Parathyroid adenoma (tissue), 2 donors: ENCODE results near the gene NHSL2.

ENCODE experiments used
- H2AFZ ChIP-seq: fragments of 300-600 bp; sonication (generic); one replicate; pipeline ENCODE4 v1.7.0; 2017; ENCODE audit warnings: antibody characterized with exemption, mild to moderate bottlenecking
- H3K27ac ChIP-seq: fragments of 300-600 bp; sonication (generic); one replicate; pipeline ENCODE4 v1.7.0; 2017
- H3K27me3 ChIP-seq: fragments of 300-600 bp; sonication (generic); one replicate; pipeline ENCODE4 v1.7.0; 2017; ENCODE audit warnings: low read length; ENCODE audit not compliant: control insufficient read depth, insufficient read depth
- H3K36me3 ChIP-seq: fragments of 300-600 bp; sonication (generic); one replicate; pipeline ENCODE4 v1.7.0; 2017; ENCODE audit warnings: low read length; ENCODE audit not compliant: control insufficient read depth, insufficient read depth
- H3K4me1 ChIP-seq: fragments of 300-600 bp; sonication (generic); one replicate; pipeline ENCODE4 v1.7.0; 2017; ENCODE audit warnings: control low read depth
- H3K4me2 ChIP-seq: fragments of 300-600 bp; sonication (generic); one replicate; pipeline ENCODE4 v1.7.0; 2017; ENCODE audit warnings: low read length
- H3K4me3 ChIP-seq: fragments of 300-600 bp; sonication (generic); one replicate; pipeline ENCODE4 v1.7.0; 2017; ENCODE audit warnings: low read depth, low read length
- H3K79me2 ChIP-seq: fragments of 300-600 bp; sonication (generic); one replicate; pipeline ENCODE4 v1.7.0; 2017; ENCODE audit warnings: control low read depth
- H3K9ac ChIP-seq: fragments of 300-600 bp; sonication (generic); one replicate; pipeline ENCODE4 v1.7.0; 2017; ENCODE audit warnings: mild to moderate bottlenecking
- H3K9me3 ChIP-seq: fragments of 300-600 bp; sonication (generic); one replicate; pipeline ENCODE4 v1.7.0; 2017; ENCODE audit warnings: low read length; ENCODE audit not compliant: control insufficient read depth
- CTCF ChIP-seq: fragments of 300-600 bp; sonication (generic); IDR thresholded peaks from one replicate; pipeline ENCODE4 v1.7.0; 2017; ENCODE audit warnings: antibody characterized with exemption, mild to moderate bottlenecking
- donor health status: primary hyperparathyroidism.

NHSL2 gene

GRCh38 chrX:71912156-71912555, 1.5 kb downstream of the NHSL2 start:
- Histone ChIP-seq H3K27ac (no peak overlapping the region), H3K4me1 (no peaks in the 10 kb centered on the region), H3K9ac (no peak overlapping the region), H2AFZ (no peak overlapping the region), H3K36me3 (no peaks in the 10 kb centered on the region), H3K9me3 (no peaks in the 10 kb centered on the region), H3K79me2 (no peaks in the 10 kb centered on the region), H3K27me3 (no peaks in the 10 kb centered on the region), H3K4me2 (no peak overlapping the region), H3K4me3 (no peak overlapping the region)
- TF ChIP-seq CTCF = no peak

DNA sequence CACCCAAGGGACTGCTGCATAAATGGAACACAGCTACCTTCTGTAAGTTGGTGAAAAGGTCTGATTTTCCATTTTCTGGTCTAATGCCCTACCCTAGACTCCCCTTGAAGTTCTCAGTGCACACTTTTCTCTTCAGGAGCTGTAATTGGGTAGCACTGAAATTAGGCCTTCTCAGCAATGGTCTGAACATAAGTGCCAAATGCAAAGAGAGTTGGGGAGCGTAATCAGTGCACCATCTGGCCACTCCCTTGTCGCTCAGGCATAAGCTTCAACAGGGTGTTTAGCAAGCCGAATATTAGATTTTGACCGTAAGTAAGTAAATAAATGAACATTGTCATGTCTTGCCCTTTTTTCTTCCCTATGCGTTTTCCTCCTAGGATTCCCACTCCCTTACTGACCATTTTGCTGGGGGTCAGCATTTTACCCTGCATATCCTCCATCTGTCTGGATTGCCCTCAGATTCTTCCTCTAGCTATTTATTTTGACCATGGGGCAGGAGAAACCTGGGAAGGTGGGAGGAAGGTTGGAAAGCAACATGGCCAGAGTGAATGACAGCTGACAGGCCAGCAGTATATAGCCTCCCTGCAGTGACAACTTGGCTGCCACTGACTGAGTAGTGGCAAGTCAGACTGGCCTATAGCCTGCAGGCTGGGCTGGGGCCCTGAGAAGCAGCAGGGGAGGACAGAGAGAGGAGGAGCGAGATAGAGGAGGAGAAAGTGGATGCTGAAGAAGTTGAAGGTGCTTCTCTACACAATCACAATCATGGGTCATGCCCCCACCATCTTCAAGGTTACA, 2.7 kb downstream of the NHSL2 start:
- Histone ChIP-seq H2AFZ (no peak overlapping the region), H3K27me3 (no peaks in the 10 kb centered on the region), H3K4me3 (no peak overlapping the region), H3K4me1 (no peaks in the 10 kb centered on the region), H3K9ac (no peak overlapping the region), H3K9me3 (no peaks in the 10 kb centered on the region), H3K4me2 (no peak overlapping the region), H3K79me2 (no peaks in the 10 kb centered on the region), H3K36me3 (no peaks in the 10 kb centered on the region), H3K27ac (no peak overlapping the region)
- TF ChIP-seq CTCF = no peak

DNA sequence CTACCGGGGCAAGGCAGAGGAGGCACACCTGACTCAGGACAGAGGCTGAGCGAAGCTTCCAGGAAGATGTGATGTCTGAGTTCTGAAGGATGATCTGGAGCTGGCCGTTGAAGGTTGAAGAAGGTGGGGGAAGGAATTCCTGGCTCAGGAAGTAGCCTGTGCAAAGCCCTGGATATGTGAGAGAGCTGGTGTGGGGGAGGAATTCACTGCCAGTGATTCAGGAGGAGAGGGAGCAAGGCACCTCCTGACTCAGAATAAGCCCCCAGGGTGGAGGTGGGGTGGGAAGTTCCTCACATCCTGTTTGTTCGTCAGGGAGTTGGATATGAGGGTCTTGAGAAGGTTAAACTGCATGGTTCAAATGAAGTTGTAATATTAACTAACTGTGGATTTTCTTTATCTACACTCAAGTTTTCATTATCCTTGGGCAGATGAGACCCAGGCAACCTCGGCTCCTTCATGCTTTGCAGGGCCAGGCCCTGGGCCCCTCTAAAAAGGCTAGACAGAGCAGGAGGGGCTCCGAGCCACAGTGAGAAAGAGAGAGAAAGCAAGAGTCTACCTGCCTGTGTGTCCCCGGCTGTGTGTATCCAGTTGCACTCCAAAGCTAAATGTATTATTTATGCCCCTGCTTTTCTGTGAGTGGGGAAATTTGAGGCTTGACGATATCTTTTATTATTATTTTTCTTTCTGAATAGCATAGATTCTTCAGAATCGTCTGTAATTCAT, 7.1 kb downstream of the NHSL2 start:
- Histone ChIP-seq H3K4me3 (no peak overlapping the region), H2AFZ (no peak overlapping the region), H3K4me2 (no peak overlapping the region), H3K27me3 (no peaks in the 10 kb centered on the region), H3K9me3 (no peaks in the 10 kb centered on the region), H3K4me1 (no peaks in the 10 kb centered on the region), H3K9ac (no peak overlapping the region), H3K27ac (no peak overlapping the region), H3K36me3 (no peaks in the 10 kb centered on the region), H3K79me2 (no peaks in the 10 kb centered on the region)
- TF ChIP-seq CTCF = no peak

- Histone ChIP-seq H3K27me3 (no peaks in the 10 kb centered on the region), H3K4me1 (no peaks in the 10 kb centered on the region), H3K9me3 (no peaks in the 10 kb centered on the region), H3K27ac (no peak overlapping the region), H2AFZ (no peak overlapping the region), H3K4me3 (no peak overlapping the region), H3K36me3 (no peaks in the 10 kb centered on the region), H3K9ac (no peak overlapping the region), H3K4me2 (no peak overlapping the region), H3K79me2 (no peaks in the 10 kb centered on the region)
- TF ChIP-seq CTCF = no peak
Measured at GRCh38 chrX:71919431-71919830, 8.8 kb downstream of the NHSL2 start.
